SK-N-SH (cell line): ENCODE results near the gene NLK. TPM values are rescaled to one million over a fixed set of nuclear protein-coding genes. Genes with fewer than 3 reads are reported as not detected.
A peak's percentile ranks its signal among the peaks of the same experiment; 100 is the strongest.

Source experiments
- CTCF ChIA-PET: fragments of 300-600, 350-600 bp; formaldehyde crosslinking; extraction: SDS; loops from one replicate; lab custom pipeline; 2021; lab: Yijun Ruan, JAX
- POLR2A ChIA-PET: fragments of 350-600 bp; sonication (Branson Sonifier 250); formaldehyde crosslinking; extraction: SDS; loops from one replicate; lab custom pipeline; 2020; ENCODE audit warnings: antibody characterized with exemption, inconsistent platforms; lab: Yijun Ruan, JAX
- DNase-seq: peaks from one replicate; pipeline ENCODE4 v3.0.0; 2012
- H2AFZ ChIP-seq: fragments of 200-600 bp; sonication (generic); 2 replicates; pipeline ENCODE4 v1.8.1; 2016; ENCODE audit warnings: antibody characterized with exemption, mild to moderate bottlenecking, low read depth
- H3F3A ChIP-seq: fragments of 200-600 bp; sonication (generic); replicated peaks from 2 replicates; pipeline ENCODE3; 2016; ENCODE audit warnings: antibody characterized with exemption, mild to moderate bottlenecking; ENCODE audit not compliant: insufficient read depth
- H3K27ac ChIP-seq, 2 experiments: fragments of 200-500 bp in 1 of 2; fragments of 200-600 bp in 1 of 2; sonication (Bioruptor generic) in 1 of 2; sonication (generic), shearing (Covaris generic) in 1 of 2; 2 replicates each; pipeline versions ENCODE4 v1.5.1 to v1.6.1; 2014 to 2016; ENCODE audit warnings: low read depth in 2 of 2, inconsistent platforms in 1 of 2, low read length in 1 of 2, mild to moderate bottlenecking in 1 of 2, mixed read lengths in 1 of 2
- H3K27me3 ChIP-seq: fragments of 200-600 bp; sonication (generic), shearing (Covaris generic); 2 replicates; pipeline ENCODE4 v1.6.1; 2016; ENCODE audit warnings: mixed run types; ENCODE audit not compliant: insufficient read depth
- H3K36me3 ChIP-seq, 2 experiments: fragments of 200-500 bp in 1 of 2; fragments of 200-600 bp in 1 of 2; sonication (Bioruptor generic) in 1 of 2; sonication (generic) in 1 of 2; replicated peaks in 1 of 2; 2 replicates each; pipeline versions ENCODE3 to v1.5.1; 2014 to 2016; ENCODE audit warnings: low read length in 1 of 2, mild to moderate bottlenecking in 1 of 2; ENCODE audit not compliant: insufficient read depth in 2 of 2, control insufficient read depth in 1 of 2
- H3K4me1 ChIP-seq, 2 experiments: fragments of 200-500 bp in 1 of 2; fragments of 200-600 bp in 1 of 2; sonication (Bioruptor generic) in 1 of 2; sonication (generic), shearing (Covaris generic) in 1 of 2; 2 replicates each; pipeline versions ENCODE4 v1.5.1 to v1.6.1; 2014 to 2016; ENCODE audit warnings: low read depth in 1 of 2, low read length in 1 of 2, mixed run types in 1 of 2; ENCODE audit not compliant: insufficient read depth in 2 of 2, control insufficient read depth in 1 of 2
- H3K4me2 ChIP-seq: fragments of 200-600 bp; sonication (generic), shearing (Covaris generic); 2 replicates; pipeline ENCODE4 v1.6.1; 2017; ENCODE audit warnings: mixed run types
- H3K4me3 ChIP-seq, 2 experiments: fragments of 200-500 bp in 1 of 2; fragments of 200-600 bp in 1 of 2; sonication (Bioruptor generic) in 1 of 2; sonication (generic), shearing (Covaris generic) in 1 of 2; 2 replicates each; pipeline versions ENCODE4 v1.5.1 to v1.8.1; 2014 to 2016; ENCODE audit warnings: low read depth in 2 of 2, inconsistent platforms in 1 of 2, low read length in 1 of 2, mild to moderate bottlenecking in 1 of 2, mixed read lengths in 1 of 2, moderate library complexity in 1 of 2
- H3K79me2 ChIP-seq: fragments of 200-600 bp; sonication (generic); 2 replicates; pipeline ENCODE4 v1.8.1; 2017; ENCODE audit warnings: mild to moderate bottlenecking; ENCODE audit not compliant: insufficient read depth
- H3K9ac ChIP-seq: fragments of 200-600 bp; sonication (generic); 2 replicates; pipeline ENCODE4 v1.6.1; 2017; ENCODE audit warnings: mixed run types
- H3K9me2 ChIP-seq: fragments of 200-600 bp; sonication (generic); 2 replicates; pipeline ENCODE4 v1.6.1; 2017; ENCODE audit warnings: mixed run types
- H3K9me3 ChIP-seq: fragments of 200-600 bp; sonication (generic); 2 replicates; pipeline ENCODE4 v1.6.1; 2017; ENCODE audit warnings: mixed run types, mild to moderate bottlenecking, moderate library complexity
- H4K20me1 ChIP-seq: fragments of 200-600 bp; sonication (generic); 2 replicates; pipeline ENCODE4 v1.6.1; 2017; ENCODE audit warnings: mild to moderate bottlenecking, mixed run types; ENCODE audit not compliant: insufficient read depth
- ELF1 ChIP-seq: IDR thresholded peaks from 2 replicates; pipeline ENCODE4 v1.4.0; 2012
- EP300 ChIP-seq, 2 experiments: IDR thresholded peaks; 2 replicates each; pipeline versions ENCODE4 v1.4.0 to v1.6.1; 2012; ENCODE audit warnings: borderline replicate concordance in 1 of 2, low read depth in 1 of 2, low read length in 1 of 2
- FOXM1 ChIP-seq: IDR thresholded peaks from 2 replicates; pipeline ENCODE4 v1.4.0; 2012; ENCODE audit warnings: low read depth, mild to moderate bottlenecking
- IRF3 ChIP-seq: fragments of 150-350 bp; IDR thresholded peaks from 2 replicates; pipeline ENCODE4 v1.6.1; 2016; ENCODE audit warnings: mild to moderate bottlenecking, low read depth, low read length
- JUND ChIP-seq: IDR thresholded peaks from 2 replicates; pipeline ENCODE4 v1.4.0; 2012
- MEF2A ChIP-seq: IDR thresholded peaks from 2 replicates; pipeline ENCODE4 v1.4.0; 2012; ENCODE audit warnings: low read depth, borderline replicate concordance
- NFIC ChIP-seq: IDR thresholded peaks from 2 replicates; pipeline ENCODE4 v1.4.0; 2012; ENCODE audit warnings: borderline replicate concordance
- PBX3 ChIP-seq: IDR thresholded peaks from 2 replicates; pipeline ENCODE4; 2012
- RAD21 ChIP-seq: IDR thresholded peaks from 2 replicates; pipeline ENCODE4 v1.6.1; 2012; ENCODE audit warnings: mild to moderate bottlenecking, low read length
- RFX5 ChIP-seq: IDR thresholded peaks from 2 replicates; pipeline ENCODE4 v1.6.1; 2012; ENCODE audit warnings: mild to moderate bottlenecking, improper control_type of control experiment, low read length
- SIN3A ChIP-seq: IDR thresholded peaks from 2 replicates; pipeline ENCODE4 v1.6.1; 2012; ENCODE audit warnings: low read depth, mild to moderate bottlenecking, low read length, moderate library complexity, borderline replicate concordance
- SMC3 ChIP-seq: IDR thresholded peaks from 2 replicates; pipeline ENCODE4 v1.6.1; 2012; ENCODE audit warnings: low read depth, low read length, improper control_type of control experiment
- TAF1 ChIP-seq: IDR thresholded peaks from 2 replicates; pipeline ENCODE4 v1.6.1; 2012; ENCODE audit warnings: low read depth, mild to moderate bottlenecking, low read length, moderate library complexity, borderline replicate concordance
- TCF12 ChIP-seq: IDR thresholded peaks from 2 replicates; pipeline ENCODE4 v1.4.0; 2012
- TEAD4 ChIP-seq: IDR thresholded peaks from 2 replicates; pipeline ENCODE4 v1.4.0; 2012; ENCODE audit warnings: mild to moderate bottlenecking, borderline replicate concordance; ENCODE audit not compliant: insufficient read depth
- USF1 ChIP-seq: IDR thresholded peaks from 2 replicates; pipeline ENCODE4 v1.4.0; 2012; ENCODE audit warnings: low read depth, borderline replicate concordance
- USF2 ChIP-seq: fragments of 150-350 bp; IDR thresholded peaks from 2 replicates; pipeline ENCODE4 v1.6.1; 2017; ENCODE audit warnings: antibody characterized with exemption, low read length, low read depth, borderline replicate concordance
- WGBS: methylation state at CpG from one replicate; pipeline ENCODE4 v1.1.6; 2017; ENCODE audit warnings: low lambda C conversion rate; 5-methylcytosine and 5-hydroxymethylcytosine counted together
- polyA plus RNA-seq, 3 experiments: library from polyadenylated mRNA; depleted of rRNA; stranded (reverse); fragments of >200 nt; gene quantifications; 2 replicates each; pipeline ENCODE4 v1.2.3, GENCODE V29; 2012
- TF ChIP-seq, protein P1 (sequence below): IDR thresholded peaks from 2 replicates; pipeline ENCODE4 v1.4.0; 2012; ENCODE audit warnings: low read depth, borderline replicate concordance

The NLK gene
- polyA plus RNA-seq, 1 of the 3 experiments (the other 2 are of a cell fraction): 12.3 TPM

GRCh38 chr17:28042721-28043291 is 329 bp downstream of the NLK start:
- H3K36me3 ChIP-seq: peaks cover 5 to 8% of the 10 kb centered on the region in 2 experiments
- DNase-seq: no peak
- no peaks in the 10 kb centered on the region for H3K27me3 ChIP-seq
- peak overlapping the region; percentile 77; the same call in 1 of the 2 replicates for H3K9ac ChIP-seq
- peaks cover 60% of the 10 kb centered on the region for H3K79me2 ChIP-seq
- H3K9me2 ChIP-seq: no peaks in the 10 kb centered on the region
- peaks cover 5 to 20% of the 10 kb centered on the region in 2 experiments; a peak in 3 of 4 replicates for H3K4me1 ChIP-seq
- POLR2A ChIA-PET: interaction anchor here (0.5 kb wide), 1 partner anchor 102 kb away, joined by 3 read pairs; no protein-coding TSS in a partner anchor
- peak overlapping the region; percentile 67 to 91 for H3K4me3 ChIP-seq
- H3K9me3 ChIP-seq: no peaks in the 10 kb centered on the region
- peaks cover 3% of the 10 kb centered on the region for H3F3A ChIP-seq
- TF ChIP-seq JUND (no peak), EP300 (IDR thresholded peaks at IDR 0.05; ENCODE audit: borderline replicate concordance in 1 of 2, low read depth in 1 of 2, low read length in 1 of 2) (no peak), TEAD4 (no peak), RFX5 (no peak), TAF1 (no peak), USF1 (no peak)
- peak overlapping the region; percentile 88 for H3K4me2 ChIP-seq
- no peak overlapping the region for H2AFZ ChIP-seq
- CTCF ChIA-PET: interaction anchor here (1.0 to 1.8 kb wide), 3 partner anchors 16 to 209 kb away, joined by 3 to 6 read pairs (median 5); partner anchors contain the start of gene LYRM9
- no peak overlapping the region; a peak in 1 of 4 replicates for H3K27ac ChIP-seq
- peaks cover 43% of the 10 kb centered on the region for H4K20me1 ChIP-seq
- 96% methylated on average over 11 of the region's 16 CpGs for WGBS

- Histone ChIP-seq H3K9me2 (no peaks in the 10 kb centered on the region), H3K27ac (no peak overlapping the region; a peak in 1 of 4 replicates), H3K9me3 (no peaks in the 10 kb centered on the region), H3F3A (peaks cover 3% of the 10 kb centered on the region), H3K4me2 (peak overlapping the region; percentile 88), H3K4me1 (peaks cover 6 to 20% of the 10 kb centered on the region in 2 experiments; a peak in 3 of 4 replicates), H4K20me1 (peaks cover 46% of the 10 kb centered on the region), H3K4me3 (peak overlapping the region; percentile 12 to 67), H2AFZ (no peak overlapping the region), H3K79me2 (peaks cover 65% of the 10 kb centered on the region), H3K27me3 (no peaks in the 10 kb centered on the region), H3K36me3 (peaks cover 5 to 8% of the 10 kb centered on the region in 2 experiments), H3K9ac (no peak overlapping the region)
- 69% methylated on average over 3 of the region's 3 CpGs for WGBS
- no peak for DNase-seq
- TF ChIP-seq IRF3: no peak
- no peak for TF ChIP-seq MEF2A
- no peak for TF ChIP-seq SMC3
- TF ChIP-seq NFIC: no peak
- TF ChIP-seq SIN3A: no peak
- no peak for TF ChIP-seq PBX3
- TF ChIP-seq, protein P1, sequence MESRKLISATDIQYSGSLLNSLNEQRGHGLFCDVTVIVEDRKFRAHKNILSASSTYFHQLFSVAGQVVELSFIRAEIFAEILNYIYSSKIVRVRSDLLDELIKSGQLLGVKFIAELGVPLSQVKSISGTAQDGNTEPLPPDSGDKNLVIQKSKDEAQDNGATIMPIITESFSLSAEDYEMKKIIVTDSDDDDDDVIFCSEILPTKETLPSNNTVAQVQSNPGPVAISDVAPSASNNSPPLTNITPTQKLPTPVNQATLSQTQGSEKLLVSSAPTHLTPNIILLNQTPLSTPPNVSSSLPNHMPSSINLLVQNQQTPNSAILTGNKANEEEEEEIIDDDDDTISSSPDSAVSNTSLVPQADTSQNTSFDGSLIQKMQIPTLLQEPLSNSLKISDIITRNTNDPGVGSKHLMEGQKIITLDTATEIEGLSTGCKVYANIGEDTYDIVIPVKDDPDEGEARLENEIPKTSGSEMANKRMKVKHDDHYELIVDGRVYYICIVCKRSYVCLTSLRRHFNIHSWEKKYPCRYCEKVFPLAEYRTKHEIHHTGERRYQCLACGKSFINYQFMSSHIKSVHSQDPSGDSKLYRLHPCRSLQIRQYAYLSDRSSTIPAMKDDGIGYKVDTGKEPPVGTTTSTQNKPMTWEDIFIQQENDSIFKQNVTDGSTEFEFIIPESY: no peak
- TF ChIP-seq TCF12: no peak
- TF ChIP-seq RAD21: no peak
- TF ChIP-seq ELF1: no peak
- no peak for TF ChIP-seq FOXM1
- no peak for TF ChIP-seq USF1
- no peak for TF ChIP-seq USF2
- CTCF ChIA-PET: interaction anchor here (1.1 to 1.8 kb wide), 3 partner anchors 150 to 208 kb away, joined by 3 to 6 read pairs (median 5); partner anchors contain the start of gene LYRM9
- POLR2A ChIA-PET: interaction anchor here (0.5 kb wide), 1 partner anchor 101 kb away, joined by 3 read pairs; no protein-coding TSS in a partner anchor
These were observed 819 bp downstream of the NLK start for GRCh38 chr17:28043296-28043695.
